CD4-positive, alpha-beta T cell treated with Interleukin-10 for 1 hour (primary cell): ENCODE results near the gene C7orf33.
"Not testable (repeated sequence)": the region's sequence is repeated elsewhere in the genome, so short reads cannot be mapped to it uniquely, and the experiment has no call there.

Experiments used
- DNase-seq: peaks from one replicate; pipeline ENCODE4 v3.0.0-alpha.2; 2020

The C7orf33 gene

DNA sequence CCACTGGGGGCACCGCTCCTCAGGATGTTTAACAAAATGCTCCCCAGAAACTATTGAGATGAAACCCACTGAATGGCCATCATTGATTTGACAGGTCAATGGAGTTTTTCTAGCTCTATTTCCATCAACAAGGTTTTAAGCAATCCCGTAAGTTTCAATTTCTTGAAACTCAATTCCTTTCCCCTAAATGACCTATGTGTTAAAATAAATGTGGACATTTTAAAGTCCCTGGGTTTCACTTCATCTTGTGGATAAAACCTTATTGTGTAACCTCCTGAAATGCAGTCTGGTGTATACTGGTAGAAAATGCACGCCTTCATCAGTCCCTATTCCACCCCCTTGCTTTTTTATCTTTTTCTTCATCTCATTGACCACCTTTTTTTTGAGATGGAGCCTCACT lies 8.9 kb upstream of the C7orf33 start:
- peak; percentile 1 for DNase-seq

DNA sequence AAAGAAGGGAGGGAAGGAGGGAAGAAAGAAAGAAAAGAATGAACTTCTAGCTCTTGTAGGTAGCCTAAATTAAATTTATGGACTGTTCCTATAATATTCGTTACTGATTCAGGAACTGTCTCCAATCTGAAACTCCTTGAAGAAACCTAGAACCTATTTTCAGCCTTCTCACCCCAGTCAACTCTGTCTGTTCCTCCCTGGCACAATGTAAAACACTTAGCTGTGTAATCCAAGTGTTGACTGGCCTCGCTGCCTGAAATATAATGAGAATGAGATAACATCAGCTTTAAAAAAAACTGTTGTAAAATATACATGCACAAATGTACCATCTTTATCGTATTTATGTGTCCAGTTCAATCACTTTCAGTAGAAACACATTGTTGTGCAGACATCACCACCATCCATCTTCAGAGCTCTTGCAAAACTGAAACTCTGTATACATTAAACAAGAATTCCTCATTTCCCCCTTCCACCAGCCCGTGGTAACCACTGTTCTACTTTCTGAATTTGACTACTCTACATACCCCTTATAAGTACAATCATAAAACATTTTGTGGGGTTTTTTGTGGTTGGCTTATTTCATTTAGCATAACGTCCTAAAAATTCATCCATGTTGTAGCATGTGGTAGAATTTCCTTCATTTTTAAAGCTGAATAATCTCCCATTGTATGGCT lies 6.3 kb upstream of the C7orf33 start:
- no peak for DNase-seq

DNA sequence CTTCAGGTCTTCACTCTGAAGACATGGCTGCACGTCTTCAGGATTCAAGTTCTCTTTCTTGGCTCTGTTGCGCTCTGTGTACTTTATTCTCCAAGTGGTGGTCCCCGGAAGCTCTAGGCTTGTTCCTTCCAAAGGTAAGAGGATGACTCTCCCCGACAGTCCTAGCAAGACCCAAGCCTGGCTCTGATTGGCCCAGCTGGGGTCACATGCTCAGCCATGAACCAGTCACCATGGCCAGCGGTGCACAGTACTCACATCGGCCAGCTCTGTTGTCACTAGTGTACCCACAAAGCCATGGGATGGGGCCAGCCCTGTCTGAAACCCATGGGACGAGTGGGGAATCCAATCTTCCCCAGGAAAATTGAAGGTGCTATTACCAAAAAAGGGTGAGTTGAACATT lies 5.2 kb upstream of the C7orf33 start:
- no peak for DNase-seq

DNA sequence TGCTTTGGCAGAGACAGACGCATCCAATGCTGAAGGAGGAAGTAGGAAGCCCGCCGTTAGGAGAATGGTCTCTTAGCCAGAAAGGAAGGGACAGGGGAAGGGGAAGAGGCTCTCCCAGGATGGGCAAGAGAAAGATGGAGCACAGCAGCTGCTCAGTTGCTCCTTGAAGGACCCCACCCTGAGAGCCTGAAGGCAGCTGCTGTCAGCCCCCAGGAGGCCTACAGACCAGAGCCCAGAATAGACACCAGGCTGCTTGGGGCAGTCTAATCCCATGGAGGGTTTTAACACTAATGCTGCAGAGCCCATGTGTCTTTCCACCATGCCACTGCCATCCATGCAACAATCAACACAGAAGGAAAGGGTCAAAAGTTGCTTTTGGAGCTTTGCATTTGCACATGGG lies 3.5 kb upstream of the C7orf33 start:
- no peak for DNase-seq

DNA sequence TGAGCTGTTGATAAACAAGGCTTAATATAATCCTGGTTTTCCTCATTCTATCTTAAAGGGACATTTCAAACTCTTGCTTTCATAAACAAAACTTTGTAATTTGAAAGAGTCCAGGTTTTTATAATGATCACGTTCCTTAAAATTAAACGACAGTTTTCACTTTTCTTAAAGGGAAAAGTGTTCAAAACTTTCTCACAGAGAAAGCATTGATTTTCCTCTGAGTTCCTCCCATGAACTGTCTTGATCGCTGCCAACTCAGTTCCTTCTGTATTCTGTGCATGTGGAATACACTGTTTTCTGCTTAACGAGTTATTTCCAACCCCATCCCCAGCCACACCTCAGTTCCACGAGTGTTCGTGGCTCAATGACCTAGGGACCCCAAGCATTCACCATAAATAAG lies 2.4 kb upstream of the C7orf33 start:
- DNase-seq = no peak

GRCh38 chr7:148588670-148589131 lies 1.9 kb upstream of the C7orf33 start:
- no peak for DNase-seq

GRCh38 chr7:148589640-148590039 lies 926 bp upstream of the C7orf33 start:
- DNase-seq = no peak

DNA sequence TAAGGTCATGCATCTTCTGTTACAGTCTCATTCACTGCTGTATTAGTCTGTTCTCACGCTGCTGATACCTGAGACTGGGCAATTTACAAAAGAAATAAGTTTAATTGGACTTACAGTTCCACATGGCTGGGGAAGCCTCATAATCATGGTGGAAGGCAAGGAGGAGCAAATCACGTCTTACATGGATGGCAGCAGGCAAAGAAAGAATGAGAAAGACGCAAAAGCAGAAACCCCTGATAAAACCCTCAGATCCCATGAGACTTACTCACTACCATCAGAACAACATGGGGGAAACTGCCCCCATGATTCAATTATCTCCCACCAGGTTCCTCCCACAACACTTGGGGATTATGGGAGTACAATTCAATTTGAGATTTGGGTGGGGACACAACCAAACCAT lies 5.8 kb downstream of the C7orf33 start:
- DNase-seq = not testable (repeated sequence)

- no peak for DNase-seq
Measured at GRCh38 chr7:148598351-148598750, 7.8 kb downstream of the C7orf33 start.

- no peak for DNase-seq
Measured at GRCh38 chr7:148605350-148605749, 14.8 kb downstream of the C7orf33 start.

- no peak for DNase-seq
Measured at GRCh38 chr7:148607151-148607661, 16.6 kb downstream of the C7orf33 start.

GRCh38 chr7:148609045-148609725 lies 18.6 kb downstream of the C7orf33 start:
- DNase-seq = no peak

GRCh38 chr7:148611692-148612091 lies 21.1 kb downstream of the C7orf33 start:
- no peak for DNase-seq

DNA sequence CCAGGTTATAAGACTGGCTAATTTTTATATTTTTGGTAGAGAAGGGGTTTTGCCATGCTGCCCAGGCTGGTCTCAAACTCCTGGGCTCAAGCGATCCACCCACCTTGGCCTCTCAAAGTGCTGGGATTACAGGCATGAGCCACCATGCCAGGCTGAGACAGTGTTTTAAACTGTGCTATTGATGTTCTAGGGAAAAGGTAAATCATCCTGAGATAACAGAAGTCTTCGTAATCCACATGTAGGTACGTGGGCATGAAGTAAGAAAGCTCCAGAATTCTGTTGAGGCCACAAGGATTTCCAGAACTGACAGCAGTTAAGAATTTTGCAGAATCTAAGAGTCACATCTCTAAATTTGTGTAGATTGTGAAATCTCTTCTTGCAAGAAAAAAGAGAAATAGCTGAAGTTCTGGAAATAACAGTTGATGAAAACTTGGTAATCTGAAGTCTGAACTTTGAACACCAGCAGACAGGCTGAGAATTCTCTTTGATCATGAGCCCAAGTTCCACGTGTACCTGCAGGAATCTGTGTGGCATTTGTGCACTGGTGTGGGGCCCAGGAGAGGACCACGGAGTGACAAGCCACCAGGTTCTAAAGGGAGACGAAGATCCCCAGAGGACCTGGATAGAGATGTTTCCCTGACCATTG lies 24.6 kb downstream of the C7orf33 start:
- DNase-seq = no peak

- no peak for DNase-seq
Measured at GRCh38 chr7:148620749-148621359, 30.3 kb downstream of the C7orf33 start.

DNA sequence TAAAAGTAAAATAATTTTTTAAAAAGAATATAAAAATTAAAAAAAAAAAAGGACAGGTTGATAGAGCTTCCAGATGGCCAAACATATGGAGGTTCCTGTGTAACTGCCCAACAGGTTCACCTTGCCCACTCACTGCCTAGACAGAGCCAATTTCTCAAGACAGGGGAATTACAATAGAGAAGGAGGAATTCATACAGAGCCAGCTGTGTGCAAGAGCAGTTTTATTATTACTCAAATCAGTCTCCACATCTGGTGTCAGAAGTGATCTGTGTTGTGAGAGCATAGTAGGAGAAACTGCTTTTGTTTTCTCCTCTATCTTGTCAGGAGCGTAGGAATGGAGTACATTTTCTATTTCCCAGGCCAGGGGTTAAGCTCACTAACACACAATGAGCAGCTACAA lies 31.0 kb downstream of the C7orf33 start:
- no peak for DNase-seq

GRCh38 chr7:148622887-148623585 lies 32.5 kb downstream of the C7orf33 start:
- DNase-seq = no peak

DNA sequence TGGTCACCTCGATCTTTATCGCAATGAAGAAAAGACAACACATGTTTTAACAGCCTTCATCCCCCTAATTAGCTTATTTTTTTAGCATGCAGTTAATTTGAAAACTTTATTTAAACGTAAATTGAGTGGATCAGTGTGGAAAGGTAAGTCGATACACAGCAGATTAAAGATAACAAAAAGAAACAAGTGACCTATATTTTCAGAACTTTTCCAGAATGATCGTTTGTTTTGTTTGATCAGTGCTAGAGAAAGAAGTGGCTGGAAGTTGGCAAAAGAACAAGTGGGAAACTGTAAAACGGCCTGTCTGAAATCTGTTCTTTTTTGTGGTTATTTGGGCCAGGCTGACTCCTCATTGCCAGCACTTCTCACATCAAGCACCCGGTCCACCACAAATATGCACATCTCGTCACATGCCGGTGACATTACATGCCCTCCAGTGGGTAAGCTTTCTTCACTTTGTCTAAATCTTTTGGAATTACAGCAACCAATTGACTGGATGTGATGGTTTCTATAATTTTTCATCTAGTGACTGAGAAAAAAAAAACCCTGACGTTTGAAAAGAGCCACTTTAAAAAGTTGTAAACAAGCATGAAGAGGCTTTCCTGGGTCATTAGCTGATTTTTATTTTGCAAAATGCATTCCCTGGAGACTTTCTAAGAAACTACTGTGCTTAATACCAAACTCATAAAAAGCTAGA lies 33.2 kb downstream of the C7orf33 start:
- no peak for DNase-seq

- no peak for DNase-seq
Measured at GRCh38 chr7:148624735-148625134, 34.2 kb downstream of the C7orf33 start.

DNA sequence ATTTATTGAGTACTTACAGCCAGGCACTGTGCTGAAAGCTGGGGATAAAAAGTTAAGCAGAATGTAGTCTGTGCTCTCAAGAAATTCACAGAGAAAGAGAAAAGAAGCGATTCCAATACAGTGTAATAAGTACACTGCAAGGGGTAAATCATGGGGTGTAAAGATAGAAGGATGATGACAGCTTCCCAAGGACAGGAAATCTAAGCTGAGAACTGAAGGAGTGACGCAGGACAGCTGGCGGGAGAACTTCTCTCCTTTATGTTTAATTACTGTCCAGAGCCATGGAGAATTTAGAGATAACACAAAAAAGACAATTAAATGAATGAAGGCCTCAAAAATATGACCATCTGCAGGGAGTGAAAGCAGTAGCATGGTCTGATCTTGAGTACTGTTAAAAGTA lies 34.8 kb downstream of the C7orf33 start:
- DNase-seq = no peak

GRCh38 chr7:148626828-148627227 lies 36.3 kb downstream of the C7orf33 start:
- DNase-seq = no peak

DNA sequence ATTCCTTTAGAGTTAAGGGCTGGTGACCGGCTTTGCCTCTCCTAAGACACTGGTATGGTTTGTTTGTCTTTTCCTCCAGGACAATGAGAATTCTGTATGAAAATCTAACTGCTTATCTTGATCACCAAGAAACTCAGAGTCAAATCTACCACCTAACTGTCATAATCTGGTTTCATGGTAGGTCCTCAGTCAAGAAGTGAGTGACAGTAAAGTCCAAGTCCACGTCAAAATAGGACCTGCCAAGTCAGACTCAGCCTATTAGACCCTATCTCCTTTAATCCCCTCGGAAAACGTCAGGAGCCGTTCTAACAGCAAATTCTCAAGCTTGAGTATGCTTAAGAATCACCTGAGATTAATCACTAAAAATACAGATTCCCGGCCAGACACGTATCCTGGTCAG lies 37.4 kb downstream of the C7orf33 start:
- no peak for DNase-seq
